ENCODE measurements around the gene ACTMAP.

ACTMAP gene

DNA sequence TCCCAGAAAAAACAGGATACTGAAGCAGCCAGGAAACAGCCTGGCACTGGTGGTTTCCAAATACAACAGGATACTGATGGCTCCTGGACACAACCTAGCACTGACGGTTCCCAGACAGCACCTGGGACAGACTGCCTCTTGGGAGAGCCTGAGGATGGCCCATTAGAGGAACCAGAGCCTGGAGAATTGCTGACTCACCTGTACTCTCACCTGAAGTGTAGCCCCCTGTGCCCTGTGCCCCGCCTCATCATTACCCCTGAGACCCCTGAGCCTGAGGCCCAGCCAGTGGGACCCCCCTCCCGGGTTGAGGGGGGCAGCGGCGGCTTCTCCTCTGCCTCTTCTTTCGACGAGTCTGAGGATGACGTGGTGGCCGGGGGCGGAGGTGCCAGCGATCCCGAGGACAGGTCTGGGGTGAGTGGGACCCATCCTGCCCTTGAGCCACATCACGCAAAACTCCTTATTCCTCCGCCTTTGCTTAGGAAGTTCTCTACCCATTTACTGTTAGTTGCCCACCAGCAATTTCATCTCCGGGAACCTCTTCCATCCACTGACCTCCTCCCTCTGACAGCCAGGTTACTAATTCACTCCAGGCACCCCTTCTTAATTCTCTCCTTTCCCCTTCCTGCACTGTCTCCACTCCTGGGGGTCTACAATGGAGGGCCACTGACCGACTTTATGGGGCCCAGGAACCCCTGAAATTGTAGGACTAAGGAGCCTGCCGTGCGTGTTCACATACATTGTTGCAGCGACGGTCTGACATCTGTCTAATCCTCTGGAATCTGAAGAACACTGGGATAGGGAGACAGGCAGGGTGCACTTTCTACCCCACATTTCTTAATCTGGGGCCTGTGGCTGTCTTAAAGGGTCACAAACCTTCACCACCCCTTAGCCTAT lies 32.1 kb downstream of the ACTMAP start:
- DNase-seq, result no peak

DNA sequence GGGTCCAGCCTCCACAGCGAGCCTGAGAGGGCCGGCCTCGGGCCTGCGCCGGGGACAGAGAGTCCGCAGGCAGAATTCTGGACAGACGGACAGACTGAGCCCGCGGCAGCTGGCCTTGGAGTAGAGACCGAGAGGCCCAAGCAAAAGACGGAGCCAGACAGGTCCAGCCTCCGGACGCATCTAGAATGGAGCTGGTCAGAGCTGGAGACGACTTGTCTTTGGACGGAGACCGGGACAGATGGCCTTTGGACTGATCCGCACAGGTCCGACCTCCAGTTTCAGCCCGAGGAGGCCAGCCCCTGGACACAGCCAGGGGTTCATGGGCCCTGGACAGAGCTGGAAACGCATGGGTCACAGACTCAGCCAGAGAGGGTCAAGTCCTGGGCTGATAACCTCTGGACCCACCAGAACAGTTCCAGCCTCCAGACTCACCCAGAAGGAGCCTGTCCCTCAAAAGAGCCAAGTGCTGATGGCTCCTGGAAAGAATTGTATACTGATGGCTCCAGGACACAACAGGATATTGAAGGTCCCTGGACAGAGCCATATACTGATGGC lies 32.9 kb downstream of the ACTMAP start:
- peak; percentile 11 for DNase-seq

DNA sequence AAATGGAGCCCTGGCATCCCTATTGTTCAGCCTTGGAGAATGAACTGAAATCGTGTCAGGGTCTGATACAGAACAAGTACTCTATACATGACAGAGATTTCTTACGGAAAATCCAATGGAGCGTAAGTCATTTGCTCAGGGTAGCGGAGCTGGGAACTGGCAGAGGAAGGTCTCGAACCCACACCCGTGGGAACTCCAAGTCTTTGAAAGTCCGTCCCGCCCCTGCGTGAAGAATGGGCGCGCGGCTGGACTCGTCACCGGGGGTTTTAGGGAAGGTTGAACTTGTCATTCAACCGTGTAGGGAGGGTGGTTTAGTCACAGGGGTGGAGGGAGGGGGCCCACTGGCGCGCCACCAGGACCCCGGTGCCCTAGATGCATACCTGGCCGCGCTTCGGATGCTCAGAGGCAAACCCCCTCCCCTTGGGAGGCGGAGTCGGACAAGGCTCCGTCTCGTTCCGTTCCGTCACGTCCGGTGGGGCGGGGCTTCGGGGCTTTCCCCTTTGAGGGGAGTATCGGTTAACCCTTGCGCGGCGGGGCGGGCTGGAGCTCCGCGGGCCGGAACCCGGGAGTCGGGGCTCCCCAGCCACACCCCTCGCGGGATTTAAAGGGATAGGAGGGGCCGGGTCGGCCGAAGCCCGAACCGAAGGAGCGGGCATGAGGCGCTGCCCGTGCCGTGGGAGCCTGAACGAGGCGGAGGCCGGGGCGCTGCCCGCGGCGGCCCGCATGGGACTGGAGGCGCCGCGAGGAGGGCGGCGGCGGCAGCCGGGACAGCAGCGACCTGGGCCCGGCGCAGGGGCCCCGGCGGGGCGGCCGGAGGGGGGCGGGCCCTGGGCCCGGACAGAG lies 33.6 kb downstream of the ACTMAP start, which contains the start of the genes COQ8B and ITPKC:
Gene COQ8B (minus strand): TSS at position 405 of the 843 bp plus-strand sequence. CDS start 2,254 bp downstream, outside the sequence.
Gene ITPKC (plus strand): TSS at position 631 of the 843 bp plus-strand sequence. CDS start 24 bp downstream, at position 655.
- DNase-seq, result peak; percentile 100

DNA sequence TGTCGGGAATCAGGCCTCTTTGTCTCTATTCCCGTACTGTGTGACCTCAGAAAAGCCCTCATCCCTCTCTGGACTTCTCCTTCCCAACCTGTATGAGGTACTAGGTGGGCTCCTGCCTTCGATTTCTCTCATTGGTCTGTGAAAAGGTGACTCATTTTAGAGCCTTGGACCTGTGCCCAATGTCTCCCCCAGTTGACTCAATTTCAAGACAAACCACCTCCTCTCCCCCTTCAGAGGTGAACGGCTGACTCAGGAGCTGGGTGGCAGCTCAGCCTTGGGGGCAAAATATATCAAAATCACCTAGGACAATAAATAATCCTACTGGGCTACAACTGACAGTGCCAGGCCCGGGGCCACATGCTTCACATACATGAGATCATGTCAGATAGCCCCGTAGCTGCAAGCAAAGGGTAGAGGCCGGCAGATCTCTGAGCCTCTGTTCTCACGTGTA lies 34.2 kb downstream of the ACTMAP start:
- peak; percentile 60 for DNase-seq

DNA sequence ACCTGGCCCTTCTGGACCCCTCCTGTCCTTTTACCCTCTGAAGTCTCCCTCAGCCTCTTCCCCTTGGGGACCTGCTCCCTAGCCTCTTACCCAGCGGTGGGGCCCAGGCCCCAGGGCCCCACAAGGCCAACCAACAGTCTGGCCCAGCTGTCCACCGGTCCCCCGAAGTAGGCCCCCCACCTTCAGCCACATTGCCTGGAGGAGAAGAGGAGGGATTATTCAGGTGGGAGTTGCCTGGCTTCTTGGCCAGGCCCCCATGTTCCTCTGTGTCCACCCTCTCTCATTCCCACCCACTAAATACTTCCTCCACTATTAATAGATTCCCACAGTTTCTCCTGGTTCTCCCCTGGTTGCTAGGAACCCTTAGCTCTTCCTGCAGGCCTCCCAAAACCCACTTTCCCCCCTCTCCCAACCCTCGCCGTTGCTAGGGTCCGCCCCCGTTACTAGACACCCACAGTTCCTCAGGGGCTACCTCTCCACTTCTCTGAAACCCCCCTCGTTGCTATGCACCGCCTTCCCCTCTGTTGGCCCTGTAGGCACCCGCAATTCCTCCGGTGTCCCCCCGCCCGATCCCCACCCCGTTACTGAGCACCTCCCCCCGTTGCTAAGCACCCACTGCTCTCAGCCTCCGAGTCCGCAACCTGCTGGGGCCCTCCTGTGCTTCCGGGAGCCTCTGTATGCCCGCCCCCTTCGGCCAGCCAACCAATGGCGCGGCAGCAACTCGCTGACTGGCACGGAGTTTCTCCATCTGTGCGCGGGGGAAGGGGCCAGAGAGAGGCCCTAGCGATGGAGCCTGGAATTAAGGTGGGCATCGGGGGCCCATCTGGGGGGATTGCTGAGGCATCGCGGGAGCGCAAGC lies 35.6 kb downstream of the ACTMAP start:
- DNase-seq, result peak; percentile 91

DNA sequence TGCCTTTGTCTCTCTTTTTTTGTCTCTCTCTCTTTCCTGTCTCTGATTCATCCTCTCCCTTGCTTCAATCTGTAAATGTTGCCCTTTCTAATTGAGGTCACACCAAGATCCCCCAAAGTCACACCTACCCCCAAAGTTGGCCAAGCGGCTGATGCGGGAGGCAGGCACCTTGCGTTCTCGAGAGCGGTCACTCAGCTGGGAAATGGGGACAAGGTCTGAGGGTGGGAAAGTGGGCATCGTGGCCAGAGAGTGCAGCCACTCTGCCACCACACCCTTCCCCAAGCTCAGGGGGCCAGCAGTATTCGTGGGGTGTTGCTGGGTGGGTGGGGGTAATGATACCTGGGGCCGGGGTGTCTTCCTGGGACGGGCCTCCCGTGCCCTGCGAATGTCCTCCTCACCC lies 36.3 kb downstream of the ACTMAP start:
- DNase-seq, result no peak

DNA sequence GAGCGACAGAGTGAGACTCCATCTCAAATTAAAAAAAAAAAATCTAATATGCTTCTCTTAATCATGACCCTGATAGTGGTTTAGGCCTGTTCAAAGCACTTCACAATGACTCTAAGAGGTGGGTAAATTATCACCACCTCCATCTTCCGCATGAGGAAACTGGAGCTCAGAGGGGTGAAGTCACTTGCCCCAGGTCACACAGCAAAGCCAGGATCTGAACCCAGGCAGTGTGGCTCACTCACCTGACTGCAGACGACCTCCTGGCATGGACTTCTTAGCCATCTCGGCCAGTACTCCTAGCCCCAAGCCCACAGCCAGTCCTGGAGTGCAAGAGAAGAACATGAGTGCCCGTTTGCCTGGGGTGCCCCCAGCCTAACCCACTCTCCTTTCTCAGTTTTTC lies 40.5 kb downstream of the ACTMAP start:
- no peak for DNase-seq

- no peak for DNase-seq
These were observed 42.7 kb downstream of the ACTMAP start for GRCh38 chr19:40707615-40708014.

GRCh38 chr19:40705950-40706619 lies 44.2 kb downstream of the ACTMAP start:
- no peak for DNase-seq

GRCh38 chr19:40705362-40705651 lies 45.0 kb downstream of the ACTMAP start:
- DNase-seq, result no peak

- DNase-seq, result no peak
These were observed 45.6 kb downstream of the ACTMAP start for GRCh38 chr19:40704491-40705361.

- no peak for DNase-seq
These were observed 47.1 kb downstream of the ACTMAP start for GRCh38 chr19:40703029-40703755.

DNA sequence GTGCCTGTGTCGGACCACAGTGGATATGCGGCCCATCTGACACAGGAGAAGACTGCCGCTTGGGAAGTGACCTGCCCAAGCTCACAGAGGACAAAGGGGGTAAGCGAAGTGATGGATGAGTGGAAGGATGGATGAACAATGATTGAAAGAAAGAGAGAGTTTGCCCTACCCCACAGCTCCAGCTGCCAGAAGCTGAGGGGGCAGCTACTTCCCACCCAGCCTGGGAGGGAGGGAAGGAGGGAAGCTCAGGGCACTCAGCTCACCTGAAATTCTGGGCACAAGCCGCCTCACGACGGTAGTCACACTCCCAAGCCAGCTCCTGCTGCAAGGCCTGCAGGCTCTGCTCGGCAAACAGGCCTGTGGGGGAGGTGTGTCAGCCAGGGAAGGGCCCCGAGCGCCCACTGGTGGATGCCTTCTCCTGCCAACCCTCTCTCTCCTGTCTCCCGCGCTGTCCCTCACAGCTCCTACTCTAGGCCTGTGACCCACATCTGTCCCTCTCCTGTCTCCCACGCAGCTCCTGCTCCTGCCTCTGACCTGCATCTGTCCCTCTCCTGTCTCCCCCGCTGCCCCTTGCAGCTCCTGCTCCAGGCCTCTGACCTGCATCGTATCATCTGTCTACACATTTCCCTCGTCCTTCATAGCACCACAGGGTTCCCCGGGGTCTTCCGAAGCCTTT lies 47.8 kb downstream of the ACTMAP start:
- no peak for DNase-seq

GRCh38 chr19:40701758-40702157 lies 48.5 kb downstream of the ACTMAP start:
- no peak for DNase-seq

DNA sequence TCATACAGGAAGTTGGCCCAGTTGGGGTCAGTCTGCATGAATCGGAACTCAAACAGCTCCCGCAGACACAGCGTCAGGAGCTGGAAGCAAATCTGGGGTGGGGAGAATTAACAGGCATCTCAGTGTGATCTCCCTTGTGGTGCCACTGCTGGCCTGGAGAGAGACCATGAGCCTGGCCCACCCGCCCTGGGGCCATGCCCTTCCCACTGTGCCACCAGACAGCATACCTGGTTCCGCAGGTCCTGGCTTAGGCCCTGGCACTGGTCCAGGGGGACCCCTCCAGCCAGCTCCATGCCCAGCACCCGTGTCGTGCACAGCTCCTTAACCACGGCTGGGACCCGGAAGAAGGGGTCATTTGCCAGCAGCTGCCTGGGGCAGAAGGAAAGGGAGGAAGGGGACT lies 50.2 kb downstream of the ACTMAP start:
- DNase-seq, result no peak

DNA sequence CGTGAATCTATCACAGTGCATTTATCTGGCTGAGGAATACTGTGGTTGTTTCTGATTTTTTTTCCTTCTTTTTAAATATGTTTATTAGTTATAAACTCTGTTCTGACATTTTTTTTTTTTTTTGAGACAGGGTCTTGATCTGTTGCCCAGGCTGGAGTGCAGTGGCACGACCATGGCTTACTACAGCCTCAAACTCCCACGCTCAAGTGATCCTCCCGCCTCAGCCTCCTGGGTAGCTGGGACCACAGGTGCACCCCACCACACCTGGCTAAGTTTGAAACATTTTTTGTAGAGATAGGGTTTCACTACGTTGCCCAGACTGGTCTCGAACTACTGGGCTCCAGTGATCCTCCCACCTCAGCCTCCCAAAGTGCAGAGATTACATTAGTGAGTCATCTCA lies 53.3 kb downstream of the ACTMAP start:
- no peak for DNase-seq

- no peak for DNase-seq
These were observed 54.4 kb downstream of the ACTMAP start for GRCh38 chr19:40695881-40696280.

- DNase-seq, result no peak
These were observed 56.4 kb downstream of the ACTMAP start for GRCh38 chr19:40693896-40694295.

- DNase-seq, result no peak
These were observed 57.0 kb downstream of the ACTMAP start for GRCh38 chr19:40693150-40693788.

All from activated CD4-positive, alpha-beta T cell treated with anti-CD3 and anti-CD28 coated beads, Interleukin-2, amount 50 U/mL, for 1 hour (primary cell).